Astrocyte of the spinal cord (primary cell): ENCODE data around the gene YIF1A.
A peak's percentile ranks its signal among the peaks of the same experiment; 100 is the strongest.
"Not testable (repeated sequence)": the region's sequence is repeated elsewhere in the genome, so short reads cannot be mapped to it uniquely, and the experiment has no call there.

Experiments used
- DNase-seq: peaks from one replicate; pipeline ENCODE4 v3.0.0; 2011; ENCODE audit warnings: low read depth, low spot score
- H3K4me3 ChIP-seq: 2 replicates; pipeline ENCODE4 v1.5.1; 2011; ENCODE audit warnings: low read depth, mild to moderate bottlenecking, low read length, moderate library complexity
- in situ Hi-C: cut with HindIII; loops from 2 replicates; pipeline ENCODE4 v1.10.0; 2017; ENCODE audit warnings: low sequenced_read_pairs
- TF ChIP-seq, protein P1 (sequence below): IDR thresholded peaks from 2 replicates; pipeline ENCODE4 v1.5.1; 2012; ENCODE audit warnings: low read depth, mild to moderate bottlenecking, low read length, inconsistent platforms

Gene YIF1A

DNA sequence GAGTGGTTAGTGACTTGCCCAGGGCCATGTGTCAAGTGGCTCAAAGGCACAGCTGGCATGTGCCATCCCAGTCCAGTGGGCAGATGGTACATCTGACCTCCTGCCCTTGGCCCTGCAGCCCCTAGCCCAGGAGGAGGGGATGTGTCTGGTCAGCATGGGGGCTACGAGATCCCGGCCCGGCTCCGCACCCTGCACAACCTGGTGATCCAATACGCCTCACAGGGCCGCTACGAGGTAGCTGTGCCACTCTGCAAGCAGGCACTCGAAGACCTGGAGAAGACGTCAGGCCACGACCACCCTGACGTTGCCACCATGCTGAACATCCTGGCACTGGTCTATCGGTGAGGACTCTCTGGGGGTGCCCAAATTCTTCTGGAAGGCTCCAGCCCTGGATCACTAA lies 26.2 kb downstream of the YIF1A start:
- H3K4me3 ChIP-seq = no peak overlapping the region
- TF ChIP-seq, protein P1, sequence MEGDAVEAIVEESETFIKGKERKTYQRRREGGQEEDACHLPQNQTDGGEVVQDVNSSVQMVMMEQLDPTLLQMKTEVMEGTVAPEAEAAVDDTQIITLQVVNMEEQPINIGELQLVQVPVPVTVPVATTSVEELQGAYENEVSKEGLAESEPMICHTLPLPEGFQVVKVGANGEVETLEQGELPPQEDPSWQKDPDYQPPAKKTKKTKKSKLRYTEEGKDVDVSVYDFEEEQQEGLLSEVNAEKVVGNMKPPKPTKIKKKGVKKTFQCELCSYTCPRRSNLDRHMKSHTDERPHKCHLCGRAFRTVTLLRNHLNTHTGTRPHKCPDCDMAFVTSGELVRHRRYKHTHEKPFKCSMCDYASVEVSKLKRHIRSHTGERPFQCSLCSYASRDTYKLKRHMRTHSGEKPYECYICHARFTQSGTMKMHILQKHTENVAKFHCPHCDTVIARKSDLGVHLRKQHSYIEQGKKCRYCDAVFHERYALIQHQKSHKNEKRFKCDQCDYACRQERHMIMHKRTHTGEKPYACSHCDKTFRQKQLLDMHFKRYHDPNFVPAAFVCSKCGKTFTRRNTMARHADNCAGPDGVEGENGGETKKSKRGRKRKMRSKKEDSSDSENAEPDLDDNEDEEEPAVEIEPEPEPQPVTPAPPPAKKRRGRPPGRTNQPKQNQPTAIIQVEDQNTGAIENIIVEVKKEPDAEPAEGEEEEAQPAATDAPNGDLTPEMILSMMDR = no peak
- no peak for DNase-seq
- in situ Hi-C loops = no loop called here

DNA sequence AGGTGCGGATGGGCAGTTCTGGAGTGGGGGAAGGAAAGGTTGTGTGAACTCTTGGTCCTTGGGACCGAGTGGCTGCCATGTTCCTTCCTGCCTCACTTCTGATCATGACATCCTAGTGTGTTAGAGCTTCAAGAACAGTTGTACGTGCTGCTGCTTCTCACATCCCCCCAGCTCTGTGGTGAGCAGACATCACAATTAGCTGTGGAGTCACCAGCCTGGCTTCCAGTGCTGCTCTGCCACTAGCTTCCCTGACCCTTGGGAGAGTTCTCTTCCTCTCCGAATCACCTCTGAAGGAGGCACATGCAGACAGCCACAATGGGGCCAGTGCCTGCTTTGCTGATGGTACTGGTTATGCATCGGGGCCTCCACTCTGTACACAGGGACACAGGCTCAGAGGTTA lies 26.8 kb downstream of the YIF1A start:
- no peak for DNase-seq
- TF ChIP-seq, protein P1 = no peak
- H3K4me3 ChIP-seq = no peak overlapping the region
- in situ Hi-C loops = no loop called here

DNA sequence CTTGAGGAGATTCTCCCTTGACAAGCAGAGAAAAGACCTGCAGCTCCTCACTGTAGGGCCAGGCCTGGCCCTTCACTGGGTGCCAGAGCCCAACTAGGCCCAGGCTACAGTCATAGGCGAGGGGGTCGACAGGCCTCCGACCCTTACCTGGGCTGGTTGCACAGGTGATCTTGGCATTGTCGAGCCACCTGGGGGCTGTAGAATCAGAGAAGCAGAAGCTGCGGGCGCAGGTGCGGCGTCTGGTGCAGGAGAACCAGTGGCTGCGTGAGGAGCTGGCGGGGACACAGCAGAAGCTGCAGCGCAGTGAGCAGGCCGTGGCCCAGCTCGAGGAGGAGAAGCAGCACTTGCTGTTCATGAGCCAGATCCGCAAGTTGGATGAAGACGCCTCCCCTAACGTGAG lies 27.4 kb downstream of the YIF1A start:
- H3K4me3 ChIP-seq = no peak overlapping the region
- TF ChIP-seq, protein P1 = no peak
- in situ Hi-C loops = no loop called here
- DNase-seq = no peak

DNA sequence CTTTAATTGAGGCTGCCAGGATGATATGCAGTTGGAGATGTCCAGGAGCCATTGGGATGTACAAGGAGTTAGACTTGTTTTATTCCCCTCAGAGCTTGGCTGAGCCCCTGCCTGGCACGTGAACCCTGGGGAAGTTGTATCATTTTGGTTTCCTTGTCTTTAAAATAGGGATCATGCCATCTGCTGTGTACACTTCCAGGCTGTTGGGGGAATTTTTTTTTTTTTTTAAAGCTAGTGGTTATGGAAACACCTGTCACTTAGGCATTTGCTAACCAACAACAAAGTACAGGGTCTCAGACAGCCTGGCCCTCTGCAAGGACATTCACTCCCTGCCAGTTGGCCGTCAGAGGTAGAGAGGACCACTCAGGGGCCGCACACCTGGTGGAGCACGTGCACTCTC lies 29.0 kb downstream of the YIF1A start:
- no peak for DNase-seq
- no peak overlapping the region for H3K4me3 ChIP-seq
- TF ChIP-seq, protein P1 = no peak
- in situ Hi-C loops = no loop called here

DNA sequence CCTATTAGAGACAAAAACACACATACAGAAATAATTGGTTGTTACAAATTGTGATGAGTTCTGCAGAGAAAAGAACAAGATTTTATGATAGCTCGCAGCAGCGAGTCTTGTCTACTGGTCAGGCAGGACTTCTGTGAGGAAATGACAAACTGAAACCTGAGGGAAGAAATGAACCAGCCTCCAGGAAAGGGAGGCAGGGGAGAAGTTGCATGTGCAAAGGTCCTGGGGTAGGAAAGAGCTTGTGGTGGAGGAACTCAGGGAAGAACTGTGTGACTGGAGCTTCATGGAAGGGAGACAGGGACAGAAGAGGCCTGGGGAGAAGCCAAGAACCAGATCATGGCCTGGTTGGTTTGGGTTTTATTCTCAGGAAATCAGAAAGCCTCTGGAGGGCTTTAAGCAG lies 29.7 kb downstream of the YIF1A start:
- TF ChIP-seq, protein P1 = no peak
- DNase-seq = no peak
- in situ Hi-C loops = no loop called here
- no peak overlapping the region for H3K4me3 ChIP-seq

DNA sequence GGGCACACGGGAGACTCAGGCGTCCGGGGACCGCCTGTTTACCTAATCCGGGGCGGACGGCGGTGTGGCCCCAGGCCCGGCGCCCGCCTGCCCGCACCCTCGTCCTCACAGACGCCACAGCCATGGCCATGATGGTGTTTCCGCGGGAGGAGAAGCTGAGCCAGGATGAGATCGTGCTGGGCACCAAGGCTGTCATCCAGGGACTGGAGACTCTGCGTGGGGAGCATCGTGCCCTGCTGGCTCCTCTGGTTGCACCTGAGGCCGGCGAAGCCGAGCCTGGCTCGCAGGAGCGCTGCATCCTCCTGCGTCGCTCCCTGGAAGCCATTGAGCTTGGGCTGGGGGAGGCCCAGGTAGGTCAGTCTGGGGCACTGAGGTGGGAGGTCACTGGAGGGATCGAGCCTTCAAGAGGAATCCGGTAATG lies 30.5 kb downstream of the YIF1A start:
- TF ChIP-seq, protein P1 = no peak
- no peak for DNase-seq
- peak overlapping the region; percentile 92 for H3K4me3 ChIP-seq
- in situ Hi-C loops = no loop called here

DNA sequence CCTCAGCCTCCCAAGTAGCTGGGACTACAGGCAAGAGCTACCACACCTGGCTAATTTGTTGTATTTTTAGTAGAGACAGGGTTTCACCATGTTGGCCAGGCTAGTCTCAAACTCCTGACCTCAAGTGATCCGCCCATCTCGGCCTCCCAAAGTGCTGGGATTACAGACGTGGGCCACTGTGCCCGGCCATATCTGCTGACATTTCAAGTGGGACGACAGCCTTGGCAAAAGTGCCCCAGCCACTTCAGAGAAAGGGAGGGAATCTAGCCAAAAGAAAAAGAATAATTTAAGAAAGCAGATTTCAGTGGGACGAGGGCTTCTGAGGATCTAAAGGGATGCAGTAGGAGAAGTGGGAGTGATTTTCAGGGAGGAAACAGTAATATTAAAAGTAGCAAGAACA lies 35.9 kb downstream of the YIF1A start:
- H3K4me3 ChIP-seq, DNase-seq, in situ Hi-C loops: not testable (repeated sequence)
